Endothelial cell of umbilical vein (primary cell): ENCODE results near the gene MAP6D1.
"Not testable (repeated sequence)": the region's sequence is repeated elsewhere in the genome, so short reads cannot be mapped to it uniquely, and the experiment has no call there.

ENCODE experiments used
- EZH2 ChIP-seq: IDR thresholded peaks from 2 replicates; pipeline ENCODE4 v1.6.1; 2012; ENCODE audit warnings: borderline replicate concordance, low read depth, mild to moderate bottlenecking, moderate library complexity, low read length, inconsistent platforms; ENCODE audit not compliant: severe bottlenecking
- POLR2A ChIP-seq: IDR thresholded peaks from 2 replicates; pipeline ENCODE4 v1.6.1; 2012; ENCODE audit warnings: low read depth, mild to moderate bottlenecking, control low read depth, low read length
- TF ChIP-seq, protein P1 (sequence below), 2 donors: IDR thresholded peaks; 1 replicate in 1 of 2; 2 replicates in 1 of 2; pipeline ENCODE4 v1.5.1; 2011; ENCODE audit warnings: low read length in 2 of 2, mild to moderate bottlenecking in 2 of 2, moderate library complexity in 2 of 2, control low read depth in 1 of 2, inconsistent platforms in 1 of 2, low read depth in 1 of 2; ENCODE audit not compliant: insufficient read depth in 1 of 2; ENCODE audit errors: extremely low read depth in 1 of 2

DNA sequence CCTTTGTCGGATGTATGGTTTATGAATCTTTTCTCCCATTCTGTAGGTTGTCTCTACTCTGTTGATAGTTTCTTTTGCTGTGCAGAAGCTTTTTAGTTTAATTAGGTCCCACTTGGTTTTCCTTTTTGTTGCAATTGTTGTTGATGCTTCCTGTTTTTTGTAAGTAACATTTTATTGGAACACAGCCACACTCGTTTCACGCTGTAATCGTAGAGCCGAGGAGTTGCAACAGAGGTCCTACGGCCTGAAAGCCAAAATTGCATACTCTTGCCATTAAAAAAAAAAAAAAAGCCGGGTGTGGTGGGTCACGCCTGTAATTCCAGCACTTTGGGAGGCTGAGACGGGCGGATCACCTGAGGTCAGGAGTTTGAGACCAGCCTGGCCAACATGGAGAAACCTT is 40.9 kb downstream of the MAP6D1 start:
- TF ChIP-seq POLR2A, EZH2: not testable (repeated sequence)
- TF ChIP-seq, protein P1, sequence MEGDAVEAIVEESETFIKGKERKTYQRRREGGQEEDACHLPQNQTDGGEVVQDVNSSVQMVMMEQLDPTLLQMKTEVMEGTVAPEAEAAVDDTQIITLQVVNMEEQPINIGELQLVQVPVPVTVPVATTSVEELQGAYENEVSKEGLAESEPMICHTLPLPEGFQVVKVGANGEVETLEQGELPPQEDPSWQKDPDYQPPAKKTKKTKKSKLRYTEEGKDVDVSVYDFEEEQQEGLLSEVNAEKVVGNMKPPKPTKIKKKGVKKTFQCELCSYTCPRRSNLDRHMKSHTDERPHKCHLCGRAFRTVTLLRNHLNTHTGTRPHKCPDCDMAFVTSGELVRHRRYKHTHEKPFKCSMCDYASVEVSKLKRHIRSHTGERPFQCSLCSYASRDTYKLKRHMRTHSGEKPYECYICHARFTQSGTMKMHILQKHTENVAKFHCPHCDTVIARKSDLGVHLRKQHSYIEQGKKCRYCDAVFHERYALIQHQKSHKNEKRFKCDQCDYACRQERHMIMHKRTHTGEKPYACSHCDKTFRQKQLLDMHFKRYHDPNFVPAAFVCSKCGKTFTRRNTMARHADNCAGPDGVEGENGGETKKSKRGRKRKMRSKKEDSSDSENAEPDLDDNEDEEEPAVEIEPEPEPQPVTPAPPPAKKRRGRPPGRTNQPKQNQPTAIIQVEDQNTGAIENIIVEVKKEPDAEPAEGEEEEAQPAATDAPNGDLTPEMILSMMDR (IDR thresholded peaks at IDR 0.05; ENCODE audit: extremely low read depth in 1 of 2, insufficient read depth in 1 of 2, low read depth in 1 of 2, low read length in 2 of 2) = not testable (repeated sequence)
